HG03280 (cell line): ENCODE measurements around the gene CDH1.
A peak's percentile ranks its signal among the peaks of the same experiment; 100 is the strongest.

ENCODE experiments used
- ATAC-seq: cut with Tn5 transposase; IDR thresholded peaks from one replicate; pipeline ENCODE4 v1.9.1; 2021; ENCODE audit warnings: mild to moderate bottlenecking, moderate library complexity; ENCODE audit not compliant: unreplicated experiment

CDH1 gene

GRCh38 chr16:68843482-68844210 lies 106.6 kb downstream of the CDH1 start, which contains the start of gene TANGO6:
Gene TANGO6, plus strand, starts transcription at chr16:68843531. Its CDS starts 87 bp downstream, at chr16:68843618.
- peak; percentile 91 for ATAC-seq

- peak; percentile 9 for ATAC-seq
These were observed 107.1 kb downstream of the CDH1 start for GRCh38 chr16:68844211-68844564.

GRCh38 chr16:68848786-68849185 lies 111.7 kb downstream of the CDH1 start:
- no peak for ATAC-seq

GRCh38 chr16:68850481-68850880 lies 113.4 kb downstream of the CDH1 start:
- no peak for ATAC-seq

- ATAC-seq = no peak
These were observed 114.5 kb downstream of the CDH1 start for GRCh38 chr16:68851601-68852000.

- no peak for ATAC-seq
These were observed 120.4 kb downstream of the CDH1 start for GRCh38 chr16:68857479-68857878.

GRCh38 chr16:68859828-68860227 lies 122.7 kb downstream of the CDH1 start:
- no peak for ATAC-seq

GRCh38 chr16:68860978-68861892 lies 124.1 kb downstream of the CDH1 start:
- no peak for ATAC-seq

- ATAC-seq = no peak
These were observed 129.8 kb downstream of the CDH1 start for GRCh38 chr16:68866933-68867332.

- ATAC-seq = no peak
These were observed 132.5 kb downstream of the CDH1 start for GRCh38 chr16:68869492-68870088.

- ATAC-seq = no peak
These were observed 136.8 kb downstream of the CDH1 start for GRCh38 chr16:68873635-68874471.

GRCh38 chr16:68875871-68876270 lies 138.8 kb downstream of the CDH1 start:
- no peak for ATAC-seq

GRCh38 chr16:68883685-68884084 lies 146.6 kb downstream of the CDH1 start:
- no peak for ATAC-seq

GRCh38 chr16:68884401-68884800 lies 147.3 kb downstream of the CDH1 start:
- no peak for ATAC-seq
